IPS-18c (cell line): Measurements from ENCODE around the gene MGME1.
"Not testable (repeated sequence)": the region's sequence is repeated elsewhere in the genome, so short reads cannot be mapped to it uniquely, and the experiment has no call there.

Source experiments
- H3K4me3 ChIP-seq: 2 replicates; pipeline ENCODE4 v1.7.0; 2013; ENCODE audit warnings: low read depth, mild to moderate bottlenecking, low read length, moderate library complexity; ENCODE audit not compliant: insufficient read depth
- H3K9me3 ChIP-seq: one replicate; pipeline ENCODE4 v1.6.1; 2013; ENCODE audit warnings: mild to moderate bottlenecking, low read length, moderate library complexity; ENCODE audit not compliant: control insufficient read depth, insufficient read depth

Gene MGME1

DNA sequence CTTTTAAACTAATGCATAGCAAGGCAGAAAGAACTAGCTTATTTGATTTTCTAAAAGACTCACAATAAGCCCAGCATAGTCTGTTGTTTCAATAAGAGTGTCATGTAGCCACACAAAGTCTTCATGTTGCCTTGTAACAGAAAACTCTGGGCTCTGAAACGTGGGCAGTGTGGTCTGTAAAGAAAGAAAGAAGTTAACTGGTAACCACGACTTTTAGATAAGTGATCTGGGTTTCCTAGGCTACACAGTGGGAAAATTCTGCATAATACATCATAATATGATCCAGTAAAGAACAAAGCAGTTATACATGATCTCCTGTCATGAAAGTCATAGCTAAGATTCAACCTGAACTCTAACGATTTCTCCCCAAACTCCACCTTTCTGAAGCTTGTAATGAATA is 13.5 kb upstream of the MGME1 start:
- Histone ChIP-seq H3K4me3 (no peak overlapping the region), H3K9me3 (no peaks in the 10 kb centered on the region)

DNA sequence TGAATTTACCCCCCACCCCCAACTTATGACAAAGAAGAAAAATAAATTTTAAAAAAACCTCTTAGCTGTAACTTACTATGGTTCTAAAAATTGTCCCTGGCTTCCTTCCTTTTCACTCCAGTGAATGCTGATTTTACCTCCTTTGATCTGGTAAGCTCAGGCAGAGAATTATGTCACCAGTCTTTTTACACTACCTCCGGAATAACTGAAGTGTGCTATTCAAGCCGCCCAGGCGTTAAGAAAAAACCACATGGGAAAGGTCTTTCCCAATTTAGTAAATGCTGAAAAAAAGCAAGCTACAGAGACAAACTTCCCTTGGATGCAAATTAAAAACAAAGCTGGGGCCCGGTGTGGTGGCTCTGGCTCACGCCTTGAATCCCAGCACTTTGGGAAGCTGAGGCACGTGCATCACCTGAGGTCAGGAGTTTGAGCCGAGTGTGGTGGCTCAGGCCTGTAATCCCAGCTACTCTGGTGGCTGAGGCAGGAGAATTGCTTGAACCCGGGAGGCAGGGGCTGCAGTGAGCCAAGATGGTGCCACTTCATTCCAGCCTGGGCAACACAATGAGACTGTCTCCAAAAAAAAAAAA is 12.6 kb upstream of the MGME1 start:
- Histone ChIP-seq H3K4me3 (no peak overlapping the region), H3K9me3 (no peaks in the 10 kb centered on the region)

DNA sequence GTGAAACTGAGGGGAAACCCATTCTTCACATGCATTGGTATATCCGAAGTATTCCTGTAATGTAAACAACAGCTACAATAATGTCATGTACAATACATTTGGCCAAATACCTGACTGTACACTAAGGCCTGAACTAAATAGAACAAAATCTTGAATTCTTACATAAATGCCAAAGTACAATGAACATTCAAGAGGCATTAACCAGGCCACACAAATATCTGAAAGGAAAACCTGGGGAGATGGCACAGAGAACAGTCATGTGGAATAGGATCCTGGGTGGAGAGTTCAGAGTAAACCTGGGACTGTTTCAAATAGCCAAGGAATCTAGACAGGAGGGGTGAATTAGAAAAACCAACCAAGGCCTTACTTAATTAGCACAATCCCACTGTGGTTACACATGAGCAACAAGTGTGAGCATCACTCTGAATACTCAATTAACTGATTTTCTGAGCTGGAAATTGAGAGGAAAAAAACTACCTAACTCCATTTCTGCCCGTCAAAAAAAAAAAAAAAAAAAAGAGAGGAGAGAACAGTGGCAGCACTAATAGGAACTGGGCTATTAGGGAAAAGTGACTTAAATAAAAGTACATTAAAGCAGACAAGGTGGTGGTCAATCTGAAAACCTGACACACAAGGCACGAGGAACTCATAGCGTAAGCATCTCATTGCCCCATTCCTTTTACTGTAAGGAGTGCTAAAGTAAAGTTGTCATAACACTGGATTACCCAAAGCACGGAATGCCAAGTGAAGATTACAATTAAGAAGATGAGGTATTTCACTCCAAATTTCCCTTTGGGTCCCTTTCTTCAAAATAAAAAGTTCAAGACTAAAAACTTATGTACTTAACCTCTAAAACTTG is 11.1 kb upstream of the MGME1 start:
- no peaks in the 10 kb centered on the region for H3K9me3 ChIP-seq
- H3K4me3 ChIP-seq, result no peak overlapping the region

DNA sequence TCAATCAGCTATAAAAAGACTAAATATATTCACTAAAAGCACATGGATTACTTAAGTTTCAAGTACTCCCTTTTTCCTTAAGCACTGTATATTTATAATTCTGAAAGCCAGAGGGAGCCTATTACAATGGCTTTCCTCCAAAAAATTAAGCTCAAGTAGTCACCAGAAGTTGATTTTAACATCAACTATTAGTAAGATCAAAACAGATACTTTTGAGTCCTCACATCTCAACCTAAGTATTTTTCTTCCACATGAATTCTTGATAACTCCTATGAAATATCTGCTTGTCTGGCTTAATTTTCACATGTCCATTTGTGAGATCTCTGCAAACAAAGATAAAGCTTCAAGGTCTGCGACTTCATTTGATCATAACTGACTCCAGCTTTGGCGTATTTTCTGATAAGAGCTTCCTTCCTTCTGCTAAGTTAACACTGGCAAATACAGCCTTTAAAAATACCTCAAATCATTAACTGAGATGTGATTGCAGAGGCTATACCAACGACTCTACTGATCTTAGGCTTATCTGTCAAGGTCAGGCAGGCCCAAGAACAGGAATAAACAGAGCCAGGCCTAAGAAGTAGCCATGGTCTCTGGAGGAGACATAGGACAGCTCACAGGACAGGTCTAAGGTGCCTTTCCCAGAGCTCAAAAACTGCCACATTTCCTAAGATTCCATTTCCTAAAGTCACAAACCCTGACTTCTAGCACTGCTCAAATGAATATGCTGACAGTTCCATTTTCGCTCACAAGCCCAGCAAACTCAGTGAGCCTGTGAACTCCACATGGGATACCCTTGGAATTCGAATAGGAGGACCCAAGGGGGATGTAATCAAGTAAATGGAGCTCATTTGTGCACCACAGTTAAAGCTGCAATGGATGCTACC is 10.2 kb upstream of the MGME1 start:
- Histone ChIP-seq H3K9me3 (no peaks in the 10 kb centered on the region), H3K4me3 (no peak overlapping the region)

DNA sequence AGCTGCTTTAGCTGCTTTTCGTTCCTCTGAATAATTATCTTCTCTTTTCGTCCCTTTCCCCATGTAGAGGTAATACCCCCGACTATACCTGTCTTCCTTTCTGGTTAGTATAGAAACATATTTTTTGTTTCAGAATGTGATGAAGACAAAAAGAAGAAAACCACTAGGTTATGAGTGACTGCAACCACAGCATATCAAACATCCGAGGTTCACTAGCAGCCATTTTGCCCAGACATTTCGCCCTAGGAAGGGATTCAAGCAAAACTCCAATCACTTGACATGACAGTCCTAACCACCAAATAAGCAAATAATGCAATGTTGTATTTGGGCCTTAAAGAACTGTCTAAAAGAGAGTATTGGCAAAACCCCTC is 9.6 kb upstream of the MGME1 start:
- Histone ChIP-seq H3K9me3 (no peaks in the 10 kb centered on the region), H3K4me3 (no peak overlapping the region)

DNA sequence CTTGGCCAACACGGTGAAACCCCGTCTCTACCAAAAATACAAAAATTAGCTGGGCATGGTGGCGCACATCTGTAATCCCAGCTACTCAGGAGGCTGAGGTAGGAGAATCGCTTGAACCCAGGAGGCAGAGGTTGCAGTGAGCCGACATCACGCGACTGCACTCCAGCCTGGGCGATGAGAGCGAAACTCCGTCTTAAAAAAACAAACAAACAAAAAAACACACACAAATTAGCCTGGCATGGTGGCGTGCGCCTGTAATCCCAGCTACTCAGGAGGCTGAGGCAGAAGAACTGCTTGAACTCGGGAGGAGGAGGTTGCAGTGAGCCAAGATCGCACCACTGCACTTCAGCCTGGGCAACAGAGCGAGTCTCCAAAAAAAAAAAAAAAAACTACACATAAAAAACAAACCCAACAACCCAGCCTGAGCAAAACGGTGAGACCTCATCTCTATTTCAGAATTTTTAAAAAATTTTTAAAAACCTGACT is 8.4 kb upstream of the MGME1 start:
- not testable (repeated sequence) for H3K9me3 ChIP-seq, H3K4me3 ChIP-seq

DNA sequence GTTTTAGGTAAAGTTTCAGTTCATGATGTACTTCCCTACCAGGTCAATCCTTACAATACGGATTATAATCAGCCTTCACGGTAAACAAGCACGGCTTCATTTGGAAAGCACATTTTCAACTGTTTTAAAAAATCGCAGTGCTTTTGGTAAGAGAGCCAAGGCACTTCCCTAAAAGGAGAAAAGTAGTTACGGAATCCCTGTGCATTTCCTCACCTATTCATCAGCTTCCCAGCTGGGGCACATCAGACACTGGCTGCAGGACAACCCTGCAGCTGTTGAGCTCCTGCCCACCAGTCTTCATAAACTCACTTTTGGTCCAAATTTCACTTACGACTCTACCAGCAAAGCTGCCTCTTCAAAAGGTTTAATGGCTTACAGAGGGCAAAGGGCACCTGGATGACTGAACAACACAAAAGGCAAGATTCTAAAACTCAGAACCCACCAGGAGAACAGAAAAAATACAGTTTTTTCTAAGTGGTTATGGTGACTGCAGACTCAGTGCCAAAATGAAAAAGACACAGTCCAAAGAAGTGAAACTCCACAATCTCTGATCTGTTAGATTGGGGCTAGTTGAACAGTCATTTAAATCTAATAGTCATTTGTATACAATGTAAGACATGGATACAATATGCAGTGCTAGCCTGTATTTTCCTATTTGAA is 7.8 kb upstream of the MGME1 start:
- Histone ChIP-seq H3K4me3 (no peak overlapping the region), H3K9me3 (no peaks in the 10 kb centered on the region)

DNA sequence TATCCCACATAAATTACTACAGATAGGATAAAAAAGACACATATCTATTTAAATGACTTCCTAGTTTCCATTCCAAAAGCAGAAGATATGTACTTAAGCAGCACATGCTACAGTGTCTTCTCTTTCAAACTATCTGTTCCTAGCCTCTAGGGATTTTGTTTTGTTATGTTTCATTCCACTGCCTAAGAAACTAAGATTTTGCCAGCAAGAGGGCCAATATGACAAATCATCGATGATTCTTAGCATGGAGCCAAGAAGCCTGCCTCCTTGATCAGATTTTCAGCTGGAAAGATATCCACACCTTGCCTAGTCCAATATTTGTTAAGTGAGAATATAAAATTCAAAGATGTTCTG is 7.3 kb upstream of the MGME1 start:
- no peak overlapping the region for H3K4me3 ChIP-seq
- H3K9me3 ChIP-seq, result no peaks in the 10 kb centered on the region

DNA sequence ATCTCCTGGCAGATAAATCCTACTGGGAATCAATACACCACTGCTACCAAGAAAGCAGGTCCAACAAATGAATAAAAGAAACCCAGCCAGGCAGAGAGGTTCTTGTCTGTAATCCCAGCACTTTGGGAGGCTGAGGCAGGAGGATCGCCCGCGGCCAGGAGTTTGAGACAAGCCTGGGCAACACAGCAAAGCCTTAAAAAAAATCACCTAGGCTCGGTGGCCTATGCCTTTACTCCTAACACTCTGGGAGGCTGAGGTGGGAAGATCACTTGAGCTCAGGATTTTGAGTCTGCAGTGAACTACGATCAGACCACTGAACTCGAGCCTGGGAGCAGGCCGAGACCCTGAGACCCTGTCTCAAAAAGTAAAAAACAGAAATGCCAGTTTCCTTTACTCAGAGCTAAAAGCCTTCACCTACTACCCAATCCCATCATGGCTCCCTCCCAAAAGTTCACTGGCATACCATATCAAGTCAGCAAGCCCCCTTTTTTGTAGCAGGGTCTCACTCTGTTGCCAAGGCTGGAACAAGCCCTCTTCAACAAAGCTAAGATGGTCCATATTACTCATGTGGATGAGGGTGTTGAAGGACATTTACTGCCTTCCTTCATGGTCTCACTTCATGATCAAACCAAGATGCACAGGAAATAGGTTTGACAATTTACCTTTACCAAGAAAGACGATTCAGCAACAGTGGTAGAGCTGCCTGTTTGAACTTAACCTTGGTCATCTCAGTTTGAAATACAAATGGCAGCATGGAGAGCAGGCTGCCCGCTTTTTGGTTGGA is 5.5 kb upstream of the MGME1 start:
- Histone ChIP-seq H3K4me3 (no peak overlapping the region), H3K9me3 (no peaks in the 10 kb centered on the region)

DNA sequence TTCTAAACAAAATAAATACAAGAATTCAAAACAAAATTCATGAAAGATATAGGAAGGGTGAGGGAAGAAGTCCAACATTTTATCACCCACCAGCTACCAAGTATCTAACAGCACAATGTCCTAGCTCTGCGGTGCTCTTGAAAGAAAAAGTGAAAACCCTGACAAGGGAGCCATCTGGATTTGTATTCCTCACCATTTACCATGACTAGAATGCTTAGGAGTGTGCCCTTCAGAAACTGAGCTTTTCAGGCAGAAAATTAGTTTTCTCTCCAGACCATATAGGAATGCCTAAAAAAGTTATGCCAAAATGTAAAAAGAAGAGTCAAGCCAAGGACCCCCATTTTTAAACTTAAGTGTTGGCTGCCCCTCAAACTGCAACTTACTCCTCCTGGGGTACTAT is 4.7 kb upstream of the MGME1 start:
- no peak overlapping the region for H3K4me3 ChIP-seq
- no peaks in the 10 kb centered on the region for H3K9me3 ChIP-seq

DNA sequence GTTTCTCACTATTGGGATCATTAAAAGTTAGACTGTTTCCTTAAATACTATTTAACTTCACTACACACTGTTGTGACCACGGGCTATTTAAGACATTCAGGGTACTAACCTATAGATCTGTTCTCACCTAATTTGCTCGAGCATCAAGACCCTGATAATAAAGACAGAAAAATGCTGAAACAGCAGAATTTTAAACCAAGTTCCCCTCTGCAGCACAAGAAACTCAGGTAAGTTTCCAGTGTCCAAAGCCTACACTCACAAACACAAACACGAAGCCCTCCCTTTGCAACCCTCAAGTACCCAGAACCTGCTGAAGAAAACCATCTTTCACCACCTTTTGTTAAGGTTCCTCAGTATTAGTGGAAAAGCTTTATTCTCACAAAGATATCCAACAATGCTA is 4.2 kb upstream of the MGME1 start:
- Histone ChIP-seq H3K9me3 (no peaks in the 10 kb centered on the region), H3K4me3 (peak overlapping the region; percentile 73)

DNA sequence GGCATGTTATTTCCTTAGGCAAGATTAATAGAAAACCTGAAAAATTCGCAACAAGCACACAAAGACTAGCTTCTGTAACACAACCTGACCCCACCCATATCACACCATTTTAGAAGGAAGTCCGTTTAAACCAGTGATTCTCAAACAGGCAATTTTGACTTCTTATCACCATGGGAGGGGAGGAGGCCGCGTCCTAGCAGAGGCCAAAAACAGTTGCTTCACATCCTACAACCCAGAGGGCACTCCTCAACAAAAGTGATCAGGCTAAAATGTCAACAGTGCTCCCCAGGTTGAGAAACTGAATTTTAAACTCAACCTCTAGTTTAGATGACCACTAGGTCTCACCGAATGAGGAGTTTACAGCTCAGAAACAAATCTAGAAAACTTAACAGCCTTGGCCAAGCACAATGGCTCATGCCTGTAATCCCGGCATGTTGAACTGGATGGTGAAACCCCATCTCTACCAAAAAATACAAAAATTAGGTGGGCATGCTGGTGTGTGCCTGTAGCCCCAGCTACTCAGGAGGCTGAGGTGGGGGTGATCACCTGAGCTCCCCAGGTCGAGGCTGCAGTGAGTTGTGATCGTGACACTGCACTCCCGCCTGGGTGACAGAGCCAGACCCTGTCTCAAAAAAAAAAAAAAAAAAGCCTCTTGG is 3.6 kb upstream of the MGME1 start:
- peak overlapping the region; percentile 73 for H3K4me3 ChIP-seq
- H3K9me3 ChIP-seq, result no peaks in the 10 kb centered on the region

DNA sequence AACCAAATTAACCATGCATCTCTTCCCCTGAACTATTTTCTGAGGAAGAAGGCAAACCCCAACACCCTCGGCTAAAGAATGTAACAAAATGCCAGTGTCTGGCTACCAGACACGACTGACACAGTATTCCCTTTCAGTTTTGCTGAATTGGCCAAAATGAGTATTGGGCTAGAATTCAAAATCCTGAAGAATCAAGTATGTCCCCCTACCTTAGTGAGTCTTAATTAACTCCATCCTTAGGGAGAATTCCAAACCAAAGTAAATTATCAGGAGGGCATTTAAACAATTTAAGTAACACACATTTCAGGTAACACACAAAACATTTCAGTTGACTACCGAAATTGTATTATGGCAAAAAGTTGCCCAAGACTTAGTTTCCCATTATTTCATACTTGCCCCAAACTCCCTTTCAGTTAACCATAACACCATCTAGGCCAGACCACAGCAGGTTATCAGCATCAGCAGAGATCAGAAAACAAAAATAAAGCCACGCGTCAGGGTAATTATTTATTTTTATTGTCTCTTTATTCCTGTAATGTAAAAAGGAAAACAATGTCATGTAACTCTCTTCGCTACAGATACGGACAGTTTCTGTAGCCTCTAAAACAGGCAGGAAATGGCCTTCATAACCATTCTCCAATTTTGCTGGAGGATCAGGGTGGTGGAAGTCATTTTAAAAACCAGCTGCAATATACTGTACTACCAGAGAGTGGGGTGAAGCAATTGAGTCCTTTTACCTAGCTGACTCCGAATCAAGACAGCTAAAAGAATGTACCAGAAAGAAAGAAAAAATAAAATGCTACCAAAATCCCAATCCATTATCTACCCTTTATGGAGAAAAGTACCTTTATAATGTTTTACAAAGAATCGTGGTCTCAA is 2.1 kb upstream of the MGME1 start:
- Histone ChIP-seq H3K9me3 (no peaks in the 10 kb centered on the region), H3K4me3 (peak overlapping the region; percentile 73)

DNA sequence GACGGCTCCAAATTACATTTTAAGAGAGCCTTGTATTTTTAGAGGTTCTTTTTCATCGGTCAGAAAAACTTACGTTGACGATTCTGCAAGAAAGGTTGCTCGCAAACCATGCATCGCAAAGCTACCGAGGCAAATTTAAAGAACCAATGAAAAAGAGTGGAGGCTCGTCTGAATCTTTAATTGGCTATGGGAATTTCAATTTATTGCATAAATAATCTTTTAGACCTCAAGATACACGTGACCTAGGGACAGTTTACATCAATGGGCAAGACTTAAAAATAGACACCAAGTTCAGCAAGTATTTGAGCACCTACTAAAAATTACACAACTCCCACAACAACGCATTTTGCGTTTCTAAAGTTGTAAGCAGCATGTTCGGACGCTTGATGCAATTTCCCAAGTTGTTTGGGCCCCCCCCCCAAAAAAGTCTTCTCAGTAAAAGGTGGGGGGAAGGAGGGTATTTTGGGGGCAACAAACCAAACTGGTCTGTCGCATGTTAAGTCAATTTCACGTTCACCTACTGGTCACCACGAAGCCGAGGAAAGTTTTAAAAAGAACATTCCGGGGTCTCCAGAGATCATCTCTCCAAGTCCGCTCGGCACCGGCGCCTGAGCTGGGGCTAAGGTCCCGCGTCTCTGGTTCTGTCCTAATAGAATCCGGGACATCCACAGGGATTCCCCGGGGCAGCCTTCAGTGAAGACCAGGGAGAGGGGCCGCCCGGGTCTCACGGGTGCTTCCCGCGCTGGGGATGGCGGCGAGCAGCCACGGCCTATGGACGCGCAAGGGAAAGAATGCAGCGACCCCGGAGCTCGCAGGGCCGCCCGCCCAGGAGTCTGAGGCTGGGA is 1.1 kb upstream of the MGME1 start:
- peak overlapping the region; percentile 73 for H3K4me3 ChIP-seq
- H3K9me3 ChIP-seq, result no peaks in the 10 kb centered on the region
